Muscle of leg (tissue), 11 donors: ENCODE results near the gene SFTA2. TPM values are rescaled to one million over a fixed set of nuclear protein-coding genes. Genes with fewer than 3 reads are reported as not detected.
A peak's percentile ranks its signal among the peaks of the same experiment; 100 is the strongest.

Experiments used
- DNase-seq: peaks from one replicate; pipeline ENCODE4 v3.0.0; 2013
- H3K27ac ChIP-seq: one replicate; pipeline ENCODE4 v1.5.1; 2013; ENCODE audit warnings: mild to moderate bottlenecking, low read length, control low read depth
- H3K27me3 ChIP-seq: one replicate; pipeline ENCODE4 v1.6.1; 2013; ENCODE audit warnings: low read length; ENCODE audit not compliant: control insufficient read depth, insufficient read depth
- H3K36me3 ChIP-seq: one replicate; pipeline ENCODE4 v1.6.1; 2013; ENCODE audit warnings: low read length; ENCODE audit not compliant: control insufficient read depth, insufficient read depth
- H3K4me1 ChIP-seq: one replicate; pipeline ENCODE4 v1.6.1; 2013; ENCODE audit warnings: low read length; ENCODE audit not compliant: control insufficient read depth, insufficient read depth
- H3K4me3 ChIP-seq: one replicate; pipeline ENCODE4 v1.5.1; 2013; ENCODE audit warnings: low read length, control low read depth
- H3K9me3 ChIP-seq: replicated peaks from 2 replicates; pipeline ENCODE4 v1.6.1; 2013; ENCODE audit warnings: low read depth, low read length; ENCODE audit not compliant: control insufficient read depth
- WGBS: methylation state at CpG from one replicate; pipeline ENCODE4 v1.1.5; 2013; ENCODE audit warnings: missing lambda C conversion rate; ENCODE audit not compliant: insufficient coverage; 5-methylcytosine and 5-hydroxymethylcytosine counted together
- polyA plus RNA-seq, 8 donors: library from polyadenylated mRNA; unstranded; fragments of 120-200 nt; gene quantifications; one replicate each; pipeline versions ENCODE4 v1.2.1 to v1.2.3, GENCODE V29; 2013; ENCODE audit warnings: inconsistent platforms in 1 of 8, low replicate concordance in 1 of 8; ENCODE audit not compliant: insufficient read length in 8 of 8, insufficient read depth in 1 of 8
- total RNA-seq: library from RNA; stranded (reverse); fragments of 120-200 nt; gene quantifications from one replicate; pipeline ENCODE4 v1.2.4, GENCODE V29; 2013

Gene SFTA2
- total and polyA plus RNA-seq, 9 donors = 0.37 to 0.66 (median 0.47) TPM; not detected in 6

GRCh38 chr6:30963641-30964040, 31.7 kb upstream of the SFTA2 start:
- Histone ChIP-seq H3K27ac (no peak overlapping the region), H3K36me3 (no peaks in the 10 kb centered on the region), H3K4me3 (no peak overlapping the region), H3K4me1 (no peaks in the 10 kb centered on the region), H3K9me3 (no peaks in the 10 kb centered on the region), H3K27me3 (peaks cover 5% of the 10 kb centered on the region)
- whole genome bisulfite sequencing = 50% methylated on average over 3 of the region's 6 CpGs
- DNase-seq = no peak

GRCh38 chr6:30962716-30963115, 30.7 kb upstream of the SFTA2 start:
- no peaks in the 10 kb centered on the region for H3K36me3 ChIP-seq
- no peak for DNase-seq

GRCh38 chr6:30960907-30961673, 29.1 kb upstream of the SFTA2 start:
- WGBS = 70% methylated on average over 3 of the region's 9 CpGs
- DNase-seq = no peak
- Histone ChIP-seq H3K4me1 (peaks cover under 1% of the 10 kb centered on the region), H3K27ac (no peak overlapping the region), H3K27me3 (peaks cover 20% of the 10 kb centered on the region), H3K9me3 (no peaks in the 10 kb centered on the region), H3K36me3 (no peaks in the 10 kb centered on the region), H3K4me3 (no peak overlapping the region)

More at GRCh38 chr6:30962716-30963115, 30.7 kb upstream of the SFTA2 start:
- no peak overlapping the region for H3K4me3 ChIP-seq
- H3K9me3 ChIP-seq = no peaks in the 10 kb centered on the region
- H3K27me3 ChIP-seq = peaks cover 10% of the 10 kb centered on the region
- no peaks in the 10 kb centered on the region for H3K4me1 ChIP-seq
- no peak overlapping the region for H3K27ac ChIP-seq

GRCh38 chr6:30957716-30958115, 25.7 kb upstream of the SFTA2 start:
- peaks cover 12% of the 10 kb centered on the region for H3K4me1 ChIP-seq
- peaks cover 37% of the 10 kb centered on the region for H3K27me3 ChIP-seq
- H3K36me3 ChIP-seq = no peaks in the 10 kb centered on the region
- 50% methylated on average over 1 of the region's 2 CpGs for WGBS
- H3K27ac ChIP-seq = no peak overlapping the region
- no peak for DNase-seq
- H3K4me3 ChIP-seq = no peak overlapping the region
- no peaks in the 10 kb centered on the region for H3K9me3 ChIP-seq

GRCh38 chr6:30955367-30956042, 23.5 kb upstream of the SFTA2 start:
- peak overlapping the region; percentile 43 for H3K4me3 ChIP-seq
- no peaks in the 10 kb centered on the region for H3K36me3 ChIP-seq
- H3K27me3 ChIP-seq = peaks cover 40% of the 10 kb centered on the region
- DNase-seq = peak; percentile 68
- peaks cover 12% of the 10 kb centered on the region for H3K4me1 ChIP-seq
- no peak overlapping the region for H3K27ac ChIP-seq
- no peaks in the 10 kb centered on the region for H3K9me3 ChIP-seq
- under 1% methylated on average over 34 of the region's 46 CpGs for WGBS

GRCh38 chr6:30954631-30955366, 22.8 kb upstream of the SFTA2 start:
- no peak for DNase-seq
- no peaks in the 10 kb centered on the region for H3K36me3 ChIP-seq
- 62% methylated on average over 4 of the region's 9 CpGs for WGBS
- peaks cover 12% of the 10 kb centered on the region for H3K4me1 ChIP-seq
- no peak overlapping the region for H3K27ac ChIP-seq
- H3K9me3 ChIP-seq = no peaks in the 10 kb centered on the region
- peak overlapping the region; percentile 43 for H3K4me3 ChIP-seq
- H3K27me3 ChIP-seq = peaks cover 42% of the 10 kb centered on the region

- peaks cover 12% of the 10 kb centered on the region for H3K4me1 ChIP-seq
- no peaks in the 10 kb centered on the region for H3K9me3 ChIP-seq
- H3K4me3 ChIP-seq = no peak overlapping the region
- H3K27ac ChIP-seq = no peak overlapping the region
- no peak for DNase-seq
- 90% methylated on average over 2 of the region's 5 CpGs for WGBS
- no peaks in the 10 kb centered on the region for H3K36me3 ChIP-seq
- H3K27me3 ChIP-seq = peaks cover 38% of the 10 kb centered on the region
These were observed 20.0 kb upstream of the SFTA2 start for GRCh38 chr6:30951907-30952469.

GRCh38 chr6:30948811-30949210, 16.8 kb upstream of the SFTA2 start:
- no peak for DNase-seq
- H3K4me1 ChIP-seq = no peaks in the 10 kb centered on the region
- peaks cover 12% of the 10 kb centered on the region for H3K27me3 ChIP-seq
- no peaks in the 10 kb centered on the region for H3K9me3 ChIP-seq
- no peak overlapping the region for H3K27ac ChIP-seq
- H3K36me3 ChIP-seq = no peaks in the 10 kb centered on the region
- H3K4me3 ChIP-seq = no peak overlapping the region
- 100% methylated on average over 1 of the region's 6 CpGs for WGBS

- no peak for DNase-seq
- H3K9me3 ChIP-seq = no peaks in the 10 kb centered on the region
- no peak overlapping the region for H3K4me3 ChIP-seq
- H3K27me3 ChIP-seq = peaks cover 17% of the 10 kb centered on the region
- H3K27ac ChIP-seq = no peak overlapping the region
- H3K4me1 ChIP-seq = peaks cover 6% of the 10 kb centered on the region
- no peaks in the 10 kb centered on the region for H3K36me3 ChIP-seq
- no CpG with 5 or more reads among the region's 4 CpGs for WGBS
These were observed 15.3 kb upstream of the SFTA2 start for GRCh38 chr6:30947231-30947630.

GRCh38 chr6:30945281-30945680, 13.3 kb upstream of the SFTA2 start:
- Histone ChIP-seq H3K27ac (no peak overlapping the region), H3K4me1 (peaks cover 6% of the 10 kb centered on the region), H3K36me3 (no peaks in the 10 kb centered on the region), H3K27me3 (peaks cover 16% of the 10 kb centered on the region), H3K9me3 (no peaks in the 10 kb centered on the region), H3K4me3 (no peak overlapping the region)
- DNase-seq = no peak
- 93% methylated on average over 2 of the region's 5 CpGs for WGBS
